Measurements from ENCODE around the gene DSCAM.

DNA sequence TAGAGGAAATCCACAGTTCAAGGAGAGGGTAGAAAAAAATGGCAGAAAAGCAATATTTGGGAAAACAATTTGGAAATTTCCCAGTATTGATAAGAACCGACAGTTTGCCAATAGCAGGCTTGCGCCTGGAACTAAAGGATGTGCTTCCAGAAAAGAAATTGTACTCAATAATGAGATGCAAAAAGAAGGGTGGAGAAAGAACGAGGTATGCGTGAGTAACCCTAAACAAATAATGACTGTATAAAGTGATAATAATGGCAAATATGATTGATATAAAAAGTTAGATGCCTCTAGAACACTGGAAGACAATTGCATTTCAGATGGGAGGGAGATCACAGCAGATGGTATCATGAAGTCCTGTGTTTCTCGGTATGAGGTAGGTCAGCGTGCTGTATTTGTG lies 458.9 kb downstream of the DSCAM start:
- TF ChIP-seq, protein P1, sequence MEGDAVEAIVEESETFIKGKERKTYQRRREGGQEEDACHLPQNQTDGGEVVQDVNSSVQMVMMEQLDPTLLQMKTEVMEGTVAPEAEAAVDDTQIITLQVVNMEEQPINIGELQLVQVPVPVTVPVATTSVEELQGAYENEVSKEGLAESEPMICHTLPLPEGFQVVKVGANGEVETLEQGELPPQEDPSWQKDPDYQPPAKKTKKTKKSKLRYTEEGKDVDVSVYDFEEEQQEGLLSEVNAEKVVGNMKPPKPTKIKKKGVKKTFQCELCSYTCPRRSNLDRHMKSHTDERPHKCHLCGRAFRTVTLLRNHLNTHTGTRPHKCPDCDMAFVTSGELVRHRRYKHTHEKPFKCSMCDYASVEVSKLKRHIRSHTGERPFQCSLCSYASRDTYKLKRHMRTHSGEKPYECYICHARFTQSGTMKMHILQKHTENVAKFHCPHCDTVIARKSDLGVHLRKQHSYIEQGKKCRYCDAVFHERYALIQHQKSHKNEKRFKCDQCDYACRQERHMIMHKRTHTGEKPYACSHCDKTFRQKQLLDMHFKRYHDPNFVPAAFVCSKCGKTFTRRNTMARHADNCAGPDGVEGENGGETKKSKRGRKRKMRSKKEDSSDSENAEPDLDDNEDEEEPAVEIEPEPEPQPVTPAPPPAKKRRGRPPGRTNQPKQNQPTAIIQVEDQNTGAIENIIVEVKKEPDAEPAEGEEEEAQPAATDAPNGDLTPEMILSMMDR (IDR thresholded peaks at IDR 0.05), result no peak
- TF ChIP-seq POLR2A (IDR thresholded peaks at IDR 0.05), result no peak
